Adipocyte (in vitro differentiated cells): Measurements from ENCODE around the gene RNGTT.
"Not testable (repeated sequence)": the region's sequence is repeated elsewhere in the genome, so short reads cannot be mapped to it uniquely, and the experiment has no call there.

ENCODE experiments used
- DNase-seq: peaks from one replicate; pipeline ENCODE4 v3.0.0-alpha.2; 2015; ENCODE audit warnings: low read depth
- H3K27me3 ChIP-seq: replicated peaks from 2 replicates; pipeline ENCODE4 v1.7.0; 2013; ENCODE audit warnings: mild to moderate bottlenecking, low read length, moderate library complexity; ENCODE audit not compliant: control insufficient read depth, insufficient read depth
- H3K36me3 ChIP-seq: 2 replicates; pipeline ENCODE4 v1.7.0; 2013; ENCODE audit warnings: low read length, mild to moderate bottlenecking, moderate library complexity; ENCODE audit not compliant: control insufficient read depth, insufficient read depth, severe bottlenecking
- H3K4me1 ChIP-seq: 2 replicates; pipeline ENCODE4 v1.7.0; 2013; ENCODE audit warnings: mild to moderate bottlenecking, low read length, moderate library complexity; ENCODE audit not compliant: control insufficient read depth, insufficient read depth
- H3K4me3 ChIP-seq: 2 replicates; pipeline ENCODE4 v1.7.0; 2013; ENCODE audit warnings: mild to moderate bottlenecking, low read length, moderate library complexity
- H3K9ac ChIP-seq: 2 replicates; pipeline ENCODE4 v1.7.0; 2013; ENCODE audit warnings: mild to moderate bottlenecking, low read length, moderate library complexity
- H3K9me3 ChIP-seq: 2 replicates; pipeline ENCODE4 v1.7.0; 2013; ENCODE audit warnings: mild to moderate bottlenecking, low read length, moderate library complexity; ENCODE audit not compliant: control insufficient read depth

Gene RNGTT

DNA sequence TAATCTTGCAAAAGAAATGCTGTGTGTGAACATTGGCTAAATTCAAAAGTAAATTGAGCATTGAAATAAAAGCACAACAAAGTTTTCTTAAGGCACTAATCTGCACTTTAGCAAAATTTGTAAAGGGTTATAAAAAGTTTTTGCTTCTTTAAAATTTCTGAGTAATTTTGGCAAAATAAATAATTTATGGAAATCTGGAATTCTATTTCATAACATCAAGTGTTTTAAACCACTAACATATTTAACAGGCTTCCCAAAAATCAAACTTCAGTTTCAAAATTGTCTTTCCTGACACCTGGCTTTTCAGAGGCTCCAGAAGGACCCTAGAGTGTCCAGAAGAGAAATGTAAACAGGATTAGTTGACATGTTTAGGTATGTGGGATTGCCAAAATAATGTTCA is 4.5 kb upstream of the RNGTT start:
- Histone ChIP-seq H3K27me3 (no peaks in the 10 kb centered on the region), H3K36me3 (no peaks in the 10 kb centered on the region), H3K9ac (no peak overlapping the region), H3K9me3 (peaks cover 21% of the 10 kb centered on the region), H3K4me1 (peaks cover 6% of the 10 kb centered on the region), H3K4me3 (no peak overlapping the region)
- DNase-seq: no peak

DNA sequence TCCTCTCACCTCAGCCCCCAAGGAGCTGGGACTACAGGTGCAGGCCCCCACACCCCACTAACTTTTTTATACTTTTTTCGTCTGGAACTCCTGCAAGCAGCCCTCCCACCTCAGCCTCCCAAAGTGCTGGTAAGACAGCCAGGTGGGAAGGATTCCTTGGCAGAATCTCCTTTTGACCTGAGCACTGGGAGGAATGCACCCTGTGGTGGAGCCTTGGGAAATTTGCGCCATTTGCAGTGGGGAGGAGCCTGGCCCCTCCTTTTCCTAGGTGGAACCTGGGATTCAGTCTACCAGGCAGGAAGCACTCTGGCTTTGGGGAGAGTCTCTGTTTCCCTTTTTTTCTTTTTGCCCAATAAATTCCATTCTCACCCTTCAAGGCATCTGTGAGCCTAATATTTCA is 2.3 kb upstream of the RNGTT start:
- Histone ChIP-seq H3K27me3 (no peaks in the 10 kb centered on the region), H3K36me3 (no peaks in the 10 kb centered on the region), H3K4me1 (peaks cover 12% of the 10 kb centered on the region), H3K9ac (no peak overlapping the region), H3K9me3 (peaks cover 21% of the 10 kb centered on the region), H3K4me3 (no peak overlapping the region)
- DNase-seq: no peak

DNA sequence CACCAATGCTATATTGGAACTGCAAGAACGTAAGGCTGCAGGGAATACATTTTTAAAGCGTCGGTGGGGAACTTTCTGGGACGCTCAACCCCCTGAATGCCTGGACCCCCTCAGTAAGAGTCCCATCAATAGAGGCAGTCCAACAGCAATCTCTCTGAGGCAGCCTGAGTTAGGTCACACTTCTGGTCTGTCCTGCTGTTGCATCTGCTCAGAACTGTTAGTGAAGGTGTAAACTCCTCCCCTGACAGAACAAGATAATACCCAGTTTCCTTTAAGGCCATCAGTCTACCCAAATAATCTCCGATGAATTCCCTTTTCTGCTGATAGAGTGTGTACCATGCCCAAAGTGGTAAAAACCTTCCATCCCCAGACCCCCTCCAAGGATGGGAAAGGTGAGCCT is 1.1 kb upstream of the RNGTT start:
- Histone ChIP-seq H3K27me3 (no peaks in the 10 kb centered on the region), H3K9me3 (peaks cover 19% of the 10 kb centered on the region), H3K4me1 (peaks cover 12% of the 10 kb centered on the region), H3K4me3 (peak overlapping the region; percentile 99), H3K36me3 (no peaks in the 10 kb centered on the region), H3K9ac (peak overlapping the region; percentile 83)
- DNase-seq: no peak

DNA sequence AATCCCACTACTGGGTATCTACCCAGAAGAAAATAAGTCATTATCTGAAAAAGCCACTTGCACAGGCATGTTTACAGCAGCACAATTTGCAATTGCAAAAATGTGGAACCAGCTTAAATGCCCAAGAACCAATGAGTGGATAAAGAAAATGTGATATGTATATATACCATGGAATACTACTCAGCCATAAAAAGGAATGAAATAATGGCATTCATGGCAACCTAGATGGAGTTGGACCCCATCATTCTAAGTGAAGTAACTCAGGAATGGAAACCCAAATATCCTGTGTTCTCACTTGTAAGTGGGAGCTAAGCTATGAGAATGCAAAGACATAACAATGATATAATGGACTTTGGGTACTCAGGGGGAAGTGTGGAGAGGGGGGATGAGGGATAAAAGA is 4.6 kb downstream of the RNGTT start:
- Histone ChIP-seq H3K9ac (no peak overlapping the region), H3K4me1 (peaks cover 6% of the 10 kb centered on the region), H3K9me3 (peaks cover 5% of the 10 kb centered on the region), H3K4me3 (no peak overlapping the region), H3K27me3 (no peaks in the 10 kb centered on the region), H3K36me3 (no peaks in the 10 kb centered on the region)
- DNase-seq: no peak

DNA sequence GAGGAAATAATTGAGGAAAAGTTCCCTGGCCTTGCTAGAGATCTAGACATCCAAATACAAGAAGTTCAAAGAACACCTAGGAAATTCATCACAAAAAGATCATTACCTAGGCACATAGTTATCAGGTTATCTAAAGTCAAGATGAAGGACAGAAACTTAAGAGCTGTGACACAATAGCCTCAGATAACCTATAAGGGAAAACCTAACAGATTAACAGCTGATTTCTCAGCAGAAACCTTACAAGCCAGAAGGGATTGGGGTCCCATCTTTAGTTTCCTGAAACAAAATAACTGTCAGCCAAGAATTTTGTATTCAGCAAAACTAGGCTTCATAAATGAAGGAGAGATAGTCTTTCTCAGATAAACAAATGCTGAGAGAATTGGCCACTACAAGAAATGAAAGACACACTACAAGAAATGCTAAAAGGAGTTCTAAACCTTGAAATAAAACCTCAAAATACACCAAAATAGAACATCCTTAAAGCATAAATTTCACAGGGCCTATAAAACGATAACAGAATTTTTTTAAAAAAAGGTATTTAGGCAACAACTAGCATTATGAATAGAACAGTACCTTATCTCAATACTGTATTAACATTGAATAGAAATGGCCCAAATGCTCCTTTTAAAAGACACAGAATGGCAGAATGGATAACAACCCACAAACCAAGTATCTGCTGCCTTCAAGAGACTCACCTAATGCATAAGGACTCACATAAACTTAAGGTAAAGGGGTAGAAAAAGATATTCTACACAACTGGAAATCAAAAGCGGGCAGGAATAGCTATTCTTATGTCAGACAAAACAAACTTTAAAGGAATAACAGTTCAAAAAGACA is 9.7 kb downstream of the RNGTT start:
- Histone ChIP-seq H3K9ac (no peak overlapping the region), H3K36me3 (no peaks in the 10 kb centered on the region), H3K9me3 (peaks cover 13% of the 10 kb centered on the region), H3K4me1 (no peaks in the 10 kb centered on the region), H3K27me3 (no peaks in the 10 kb centered on the region), H3K4me3 (no peak overlapping the region)
- DNase-seq: no peak

DNA sequence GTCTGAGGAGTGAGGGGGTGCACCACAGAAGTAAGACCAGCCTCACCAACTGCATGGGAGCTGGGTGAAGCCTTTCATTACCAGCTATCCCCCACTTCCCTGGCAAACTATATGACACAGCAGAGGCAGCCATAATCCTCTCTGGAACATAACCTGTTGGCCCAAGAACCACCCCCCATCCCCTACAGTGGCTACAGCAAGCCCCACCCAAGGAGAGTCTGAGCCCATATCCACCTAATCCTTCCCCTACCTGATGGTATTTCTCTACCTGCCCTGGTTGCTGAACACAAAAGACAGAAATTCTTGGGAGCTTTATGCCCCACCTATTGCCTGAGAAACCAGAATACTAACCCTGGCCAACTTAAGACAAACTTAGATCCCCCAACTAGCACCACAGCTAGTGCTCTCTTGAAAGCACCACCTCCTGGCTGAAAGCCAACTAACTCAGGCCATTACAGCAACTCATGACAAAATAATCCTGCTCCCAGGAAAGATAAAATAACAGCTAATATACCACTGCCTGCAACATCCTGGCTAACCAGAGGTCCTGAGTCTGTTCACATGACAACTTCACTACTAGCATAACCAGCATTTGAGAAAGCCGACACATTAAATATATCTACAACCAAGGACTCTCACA is 11.2 kb downstream of the RNGTT start:
- no peak for DNase-seq
- Histone ChIP-seq H3K9me3 (peaks cover 13% of the 10 kb centered on the region), H3K4me3 (no peak overlapping the region), H3K27me3 (no peaks in the 10 kb centered on the region), H3K4me1 (no peaks in the 10 kb centered on the region), H3K9ac (no peak overlapping the region), H3K36me3 (no peaks in the 10 kb centered on the region)

DNA sequence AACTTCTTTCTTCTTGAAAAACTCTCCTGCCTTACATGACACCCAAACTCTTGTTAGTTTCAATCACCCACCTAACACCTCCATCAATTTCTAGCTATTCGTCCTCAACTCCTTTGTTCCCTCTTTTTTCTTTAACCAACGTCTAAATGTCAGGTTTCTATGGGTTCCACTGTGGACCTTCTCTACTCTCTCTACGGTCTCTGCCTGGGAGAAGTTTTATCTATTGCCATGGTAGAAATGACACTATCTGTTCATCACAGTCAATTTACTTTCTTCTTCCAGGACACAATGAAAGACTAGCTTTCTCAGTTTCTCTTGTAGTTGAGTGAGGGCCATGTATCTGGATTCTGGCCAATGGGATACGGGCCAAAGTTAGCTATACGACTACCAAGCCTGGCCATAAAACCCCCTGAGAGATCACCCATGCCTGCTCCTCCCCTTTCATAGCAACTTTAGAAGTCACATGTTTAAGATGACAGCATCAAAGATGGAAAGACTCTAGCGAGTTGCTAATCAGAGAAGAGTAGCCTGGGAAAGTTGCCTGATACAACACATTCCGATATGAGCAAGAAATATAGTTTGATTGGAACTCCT is 17.9 kb downstream of the RNGTT start:
- H3K27me3 ChIP-seq: no peaks in the 10 kb centered on the region
- no peak overlapping the region for H3K4me3 ChIP-seq
- H3K9ac ChIP-seq: no peak overlapping the region

DNA sequence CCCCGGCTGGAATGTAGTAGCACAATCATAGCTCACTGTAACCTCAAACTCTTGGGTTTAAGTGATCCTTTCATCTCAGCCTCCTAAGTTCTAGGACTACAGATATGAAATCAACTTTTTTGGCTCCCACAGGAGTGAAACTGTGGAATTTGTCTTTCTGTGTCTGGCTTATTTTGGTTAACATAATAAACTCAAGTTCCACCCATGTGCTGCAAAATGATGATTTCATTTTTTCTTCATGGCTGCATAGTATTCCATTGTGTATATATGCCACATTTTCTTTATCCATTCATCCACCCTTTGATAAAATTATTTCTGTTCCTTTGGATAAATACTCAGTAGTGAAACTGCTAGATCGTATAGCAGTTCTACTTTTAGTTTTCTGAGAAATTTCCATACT is 29.9 kb downstream of the RNGTT start:
- H3K36me3 ChIP-seq: peaks cover 44% of the 10 kb centered on the region
- no peaks in the 10 kb centered on the region for H3K27me3 ChIP-seq
- H3K9ac ChIP-seq: no peak overlapping the region
- H3K4me1 ChIP-seq: no peaks in the 10 kb centered on the region
- no peaks in the 10 kb centered on the region for H3K9me3 ChIP-seq
- no peak for DNase-seq
- no peak overlapping the region for H3K4me3 ChIP-seq

More for the DNA sequence above, 17.9 kb downstream of the RNGTT start:
- H3K36me3 ChIP-seq: no peaks in the 10 kb centered on the region
- H3K9me3 ChIP-seq: no peaks in the 10 kb centered on the region
- DNase-seq: no peak
- H3K4me1 ChIP-seq: no peaks in the 10 kb centered on the region

DNA sequence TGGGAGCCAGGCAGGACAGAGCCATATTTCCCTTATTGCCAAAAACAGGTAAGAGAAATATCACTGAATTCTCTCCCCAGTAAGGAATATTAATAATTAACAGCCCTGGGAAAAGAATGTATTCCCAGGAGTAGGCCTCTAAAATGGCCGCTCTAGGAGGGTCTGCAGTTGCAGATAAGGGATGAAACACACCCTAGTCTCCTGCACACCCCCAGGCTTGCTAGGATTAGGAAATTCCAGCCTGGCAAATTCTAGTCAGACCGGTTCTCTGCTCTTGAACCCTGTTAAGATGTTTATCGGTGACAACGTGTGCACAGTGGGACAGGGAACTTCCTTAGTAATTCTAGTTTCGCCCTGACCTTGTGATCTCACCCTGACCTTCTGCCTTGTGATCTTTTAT is 31.4 kb downstream of the RNGTT start:
- not testable (repeated sequence) for H3K9ac ChIP-seq, H3K4me3 ChIP-seq, H3K9me3 ChIP-seq, H3K27me3 ChIP-seq, H3K4me1 ChIP-seq, DNase-seq
- H3K36me3 ChIP-seq: peaks cover 41% of the 10 kb centered on the region

DNA sequence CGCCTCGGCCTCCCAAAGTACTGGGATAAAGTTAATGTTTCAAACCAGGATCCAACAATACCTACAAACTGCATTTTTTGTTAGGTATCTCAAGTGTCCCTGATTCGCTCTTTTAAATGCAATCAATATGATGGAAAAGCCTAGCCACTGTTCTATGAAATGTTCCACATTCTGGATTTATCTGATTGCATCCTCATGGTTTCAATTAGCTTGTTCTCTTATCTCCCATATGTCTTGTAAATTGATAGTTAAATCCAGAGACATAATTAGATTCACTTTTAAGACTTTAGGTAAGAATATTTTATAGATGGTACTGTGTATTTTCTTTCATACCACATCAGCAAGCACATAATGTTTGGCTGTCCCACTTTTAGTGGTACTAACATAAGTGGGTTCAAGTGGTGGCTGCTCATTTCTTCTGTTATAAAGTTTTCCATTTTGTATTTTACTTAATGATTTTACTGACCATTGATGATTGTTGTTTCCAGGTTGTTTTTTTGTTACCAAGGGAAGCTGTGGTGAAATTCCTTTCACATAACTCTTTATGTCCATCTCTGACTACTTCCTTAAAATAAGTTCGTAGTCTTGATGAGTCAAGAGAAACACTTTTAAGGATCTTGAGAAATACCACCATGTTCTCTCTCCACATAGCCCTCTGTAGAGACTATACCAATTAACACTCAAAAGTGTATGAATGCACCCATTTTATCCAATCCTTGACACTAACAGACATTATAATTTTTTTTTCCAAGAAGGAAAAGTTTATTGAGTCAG is 40.5 kb downstream of the RNGTT start:
- Histone ChIP-seq H3K9me3 (no peaks in the 10 kb centered on the region), H3K4me1 (no peaks in the 10 kb centered on the region), H3K4me3 (no peak overlapping the region), H3K27me3 (no peaks in the 10 kb centered on the region), H3K36me3 (peaks cover 10% of the 10 kb centered on the region), H3K9ac (no peak overlapping the region)
- DNase-seq: peak; percentile 7

DNA sequence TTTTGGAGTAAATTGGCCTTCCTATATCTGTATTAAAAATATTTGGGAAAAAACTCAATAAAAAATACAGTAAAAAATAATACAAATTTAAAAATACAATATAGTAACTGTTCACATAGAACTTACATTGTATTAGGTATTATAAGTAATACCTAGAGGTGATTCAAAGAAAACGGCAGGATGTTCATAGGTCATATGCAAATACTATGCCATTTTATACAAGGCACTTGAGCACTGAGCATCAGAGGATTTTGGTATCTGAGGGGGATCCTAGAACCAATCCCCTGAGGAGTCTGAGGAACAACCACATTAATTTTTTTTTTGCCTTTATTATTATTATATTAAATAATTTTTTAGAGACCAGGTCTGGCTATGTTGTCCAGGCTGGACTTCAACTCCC is 41.7 kb downstream of the RNGTT start:
- Histone ChIP-seq H3K4me3 (no peak overlapping the region), H3K9me3 (no peaks in the 10 kb centered on the region), H3K4me1 (no peaks in the 10 kb centered on the region), H3K27me3 (no peaks in the 10 kb centered on the region), H3K9ac (no peak overlapping the region), H3K36me3 (peaks cover 10% of the 10 kb centered on the region)
- DNase-seq: no peak
